Measurements from ENCODE around the gene SUFU. TPM values are rescaled to one million over a fixed set of nuclear protein-coding genes. Genes with fewer than 3 reads are reported as not detected.
A peak's percentile ranks its signal among the peaks of the same experiment; 100 is the strongest.

Gene SUFU
- total RNA-seq, 1 donor from 2014 or later, result 10.8 TPM

DNA sequence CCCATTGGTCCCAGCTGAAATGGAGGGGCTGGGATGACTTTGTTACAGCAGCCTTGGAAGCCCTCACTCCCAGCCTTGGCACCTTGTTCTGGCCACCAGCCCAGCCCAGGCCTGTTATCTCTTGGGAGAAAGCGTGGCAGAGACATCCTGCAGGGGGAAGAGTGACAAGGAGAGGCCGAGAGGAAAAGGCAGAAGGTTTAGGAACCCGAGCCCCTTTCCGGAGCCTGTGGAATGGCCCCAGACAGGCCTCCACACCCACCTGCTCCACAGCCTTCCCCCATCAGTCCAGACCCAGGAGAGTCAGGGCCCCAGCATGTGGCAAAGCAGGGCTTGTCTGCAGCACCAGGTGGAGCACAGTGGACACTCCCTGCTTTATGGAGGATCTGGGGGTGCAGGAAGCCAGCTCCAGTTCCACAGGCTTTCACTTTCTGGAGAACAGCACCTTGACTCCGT is 116.4 kb downstream of the SUFU start:
- DNase-seq, result no peak

GRCh38 chr10:102620591-102621442 is 117.0 kb downstream of the SUFU start:
- DNase-seq, result no peak

DNA sequence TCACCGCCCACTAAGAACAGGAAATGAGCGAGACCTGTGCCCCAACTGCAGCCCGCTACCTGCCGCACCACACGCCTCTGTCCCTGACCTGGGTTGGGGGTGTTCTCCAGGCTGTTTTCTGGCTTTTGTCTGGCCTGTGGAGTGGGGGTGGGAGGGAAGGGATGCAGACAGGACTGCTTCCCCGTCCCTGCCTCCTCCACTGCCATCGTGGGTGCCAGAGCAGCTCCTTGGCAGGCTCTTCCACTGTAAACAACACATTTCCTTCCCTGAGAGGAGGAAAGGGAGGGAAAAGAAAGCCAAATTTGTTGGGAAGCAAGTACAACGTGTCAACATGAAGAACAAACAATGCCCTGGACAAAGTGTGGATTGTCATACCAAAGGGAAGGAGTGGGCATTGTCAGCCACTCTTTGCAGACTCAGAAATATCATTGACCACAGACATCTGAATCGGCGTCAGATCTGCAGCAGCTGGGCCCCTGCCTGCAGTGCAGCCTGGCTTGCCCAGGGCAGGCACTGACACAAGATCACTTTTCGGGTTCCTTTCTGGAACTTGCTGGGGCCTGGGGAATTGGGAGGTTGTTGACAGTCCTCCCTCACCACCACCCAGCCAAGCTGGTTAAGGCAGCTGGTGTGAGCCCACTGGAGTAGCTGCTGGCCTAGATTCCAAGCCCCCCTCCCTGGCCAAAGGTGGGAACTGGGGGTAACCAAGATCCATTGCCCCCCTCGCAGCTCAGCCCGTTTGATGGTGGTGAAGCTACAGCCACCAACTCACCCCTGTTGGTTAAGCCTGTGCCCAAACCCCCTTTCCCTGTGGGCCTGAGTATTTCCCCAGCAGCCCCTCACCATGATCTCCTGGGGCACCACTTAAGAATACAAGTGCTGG is 117.9 kb downstream of the SUFU start:
- peak; percentile 51 for DNase-seq

GRCh38 chr10:102624094-102624493 is 120.3 kb downstream of the SUFU start:
- no peak for DNase-seq

DNA sequence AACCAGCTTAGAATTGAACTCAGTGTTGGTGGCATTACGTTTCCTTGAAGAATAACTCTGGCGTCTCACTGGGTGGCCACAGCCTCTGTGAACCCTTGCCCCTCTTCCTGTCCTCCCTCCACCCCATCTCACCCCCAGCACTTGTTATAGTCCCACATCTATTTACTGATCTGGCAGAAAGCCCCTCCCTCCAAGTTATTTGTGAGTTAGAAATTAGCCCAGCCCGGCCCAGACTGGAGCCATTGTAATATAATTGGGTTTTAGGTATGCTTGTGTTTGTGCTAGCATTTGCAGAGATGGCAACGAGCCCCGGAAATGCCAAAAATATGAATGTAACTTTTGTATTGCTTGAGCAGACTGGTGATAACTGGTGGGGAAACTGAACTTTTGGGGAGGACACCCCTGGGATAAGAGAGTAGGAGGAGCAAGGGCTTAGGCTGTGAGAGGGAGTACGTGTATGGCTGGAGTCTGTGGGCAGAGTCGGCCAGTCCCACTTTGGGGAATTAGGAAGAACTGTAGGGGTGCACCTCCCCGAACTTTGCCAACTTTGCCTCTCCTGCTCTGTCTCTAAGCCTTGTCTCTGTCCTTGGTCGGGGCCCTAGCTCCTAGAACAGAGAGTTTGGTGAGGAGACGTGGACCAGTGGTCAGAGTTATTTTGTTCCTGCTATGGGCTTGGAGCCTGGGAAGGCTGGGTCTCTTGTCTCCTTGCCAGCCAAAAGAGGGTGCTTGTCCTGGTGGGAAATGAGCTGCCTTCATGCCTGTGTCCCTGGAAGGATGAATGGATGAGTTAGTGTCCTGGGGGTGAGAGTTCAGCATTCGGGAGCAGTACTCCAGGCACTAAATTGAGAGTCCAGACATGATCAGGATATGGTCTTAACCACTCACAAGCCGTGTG is 121.2 kb downstream of the SUFU start:
- no peak for DNase-seq

- no peak for DNase-seq
These were observed 122.4 kb downstream of the SUFU start for GRCh38 chr10:102626026-102626685.

GRCh38 chr10:102627291-102627735 is 123.5 kb downstream of the SUFU start:
- peak; percentile 58 for DNase-seq

GRCh38 chr10:102627736-102628293 is 124.0 kb downstream of the SUFU start:
- DNase-seq, result peak; percentile 73

- DNase-seq, result peak; percentile 83
These were observed 124.7 kb downstream of the SUFU start for GRCh38 chr10:102628451-102628911.

GRCh38 chr10:102629661-102630614 is 126.2 kb downstream of the SUFU start:
- DNase-seq, result no peak

DNA sequence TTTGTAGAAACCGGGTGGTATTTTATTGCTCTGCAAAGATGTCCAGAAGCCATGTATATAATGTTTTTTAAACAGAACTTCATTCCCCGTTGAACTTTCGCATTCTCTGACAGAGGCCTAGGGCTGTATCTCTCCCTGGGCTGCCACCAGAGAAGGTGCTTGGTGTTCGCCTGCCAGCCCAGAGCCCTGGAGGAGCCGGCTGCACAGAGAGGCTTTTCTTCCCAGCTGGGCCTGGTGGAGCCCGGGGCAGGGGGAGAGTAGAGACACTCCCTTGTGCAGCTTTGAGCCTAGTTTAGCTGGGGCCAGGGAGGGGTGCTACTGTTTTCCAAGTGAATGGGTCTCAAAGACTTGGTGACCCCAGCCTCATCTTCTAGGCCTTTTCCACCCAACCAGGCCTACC is 126.9 kb downstream of the SUFU start:
- no peak for DNase-seq

GRCh38 chr10:102631525-102632393 is 128.0 kb downstream of the SUFU start:
- no peak for DNase-seq

DNA sequence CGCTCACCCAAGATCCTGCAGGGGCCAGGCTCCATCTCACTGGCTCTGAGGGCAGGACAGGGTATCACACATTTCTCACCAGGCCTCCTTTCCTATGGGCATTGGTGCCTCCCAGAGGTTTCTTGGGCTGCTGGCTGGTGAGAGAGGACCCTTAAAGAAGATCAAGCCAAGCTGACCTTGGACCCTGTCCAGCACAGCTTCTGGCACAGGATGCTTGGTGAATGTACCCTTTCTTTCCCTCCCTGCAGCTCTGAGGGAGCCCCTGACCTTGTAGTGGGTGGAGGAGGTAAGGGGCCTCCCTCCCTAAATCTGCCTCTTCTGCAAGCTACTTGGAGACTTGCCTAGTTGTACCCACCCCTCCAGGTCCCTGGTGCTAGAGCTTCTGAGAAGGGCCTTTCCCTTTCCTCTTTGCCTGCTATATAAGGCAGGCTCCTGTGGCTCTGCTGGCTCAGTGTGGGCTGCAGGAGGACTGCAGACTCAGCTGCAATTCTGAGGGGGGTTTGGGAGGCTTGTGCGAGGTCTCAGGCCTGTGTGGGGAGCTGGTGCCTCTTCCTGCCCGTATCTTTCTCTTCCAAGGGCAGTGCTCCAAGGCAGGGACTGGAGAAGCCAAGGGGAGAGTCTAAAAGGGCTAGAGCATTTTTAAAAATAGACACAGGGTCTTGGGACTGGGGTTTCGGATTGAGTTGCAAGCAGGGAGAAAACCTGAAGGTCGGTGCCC is 128.8 kb downstream of the SUFU start:
- peak; percentile 86 for DNase-seq

- DNase-seq, result peak; percentile 56
These were observed 129.5 kb downstream of the SUFU start for GRCh38 chr10:102633287-102633686.

GRCh38 chr10:102633848-102634247 is 130.1 kb downstream of the SUFU start:
- DNase-seq, result no peak

GRCh38 chr10:102634686-102635085 is 130.9 kb downstream of the SUFU start:
- DNase-seq, result peak; percentile 62

- no peak for DNase-seq
These were observed 131.6 kb downstream of the SUFU start for GRCh38 chr10:102635377-102635776.

GRCh38 chr10:102639537-102639936 is 135.8 kb downstream of the SUFU start:
- no peak for DNase-seq
